Uterus (tissue), 2 donors: ENCODE data around the gene NEB.

Source experiments
- CTCF ChIP-seq, 4 experiments: fragments of 200-600 bp in 2 of 4; fragments of 450-650 bp in 2 of 4; sonication (generic) in 2 of 4; IDR thresholded peaks; one replicate each; pipeline ENCODE4 v1.5.1; 2016 to 2019; ENCODE audit warnings: antibody characterized with exemption in 4 of 4, mild to moderate bottlenecking in 2 of 4, moderate library complexity in 1 of 4
- POLR2A ChIP-seq, 2 donors: fragments of 450-650 bp; IDR thresholded peaks; one replicate each; pipeline ENCODE4 v1.6.1; 2016; ENCODE audit warnings: antibody characterized with exemption in 2 of 2, mild to moderate bottlenecking in 1 of 2, moderate library complexity in 1 of 2

GRCh38 chr2:151720521-151720920, 13.8 kb downstream of the NEB start:
- TF ChIP-seq CTCF (IDR thresholded peaks at IDR 0.05) (no peak), POLR2A (IDR thresholded peaks at IDR 0.05) (no peak)
